Measurements from ENCODE around the gene RHOT2.

RHOT2 gene

GRCh38 chr16:702341-702740 is 34.4 kb downstream of the RHOT2 start:
- no peak for DNase-seq

- DNase-seq, result no peak
These were observed 35.5 kb downstream of the RHOT2 start for GRCh38 chr16:703406-703805.

- no peak for DNase-seq
These were observed 36.1 kb downstream of the RHOT2 start for GRCh38 chr16:704047-704446.

- no peak for DNase-seq
These were observed 36.8 kb downstream of the RHOT2 start for GRCh38 chr16:704552-705380.

GRCh38 chr16:705431-706188 is 37.7 kb downstream of the RHOT2 start, which contains the start of gene FBXL16:
FBXL16 (minus strand) TSS chr16:705801; CDS start chr16:697405, 8,396 bp downstream.
- no peak for DNase-seq

- DNase-seq, result no peak
These were observed 38.5 kb downstream of the RHOT2 start for GRCh38 chr16:706189-707061.

- DNase-seq, result no peak
These were observed 39.2 kb downstream of the RHOT2 start for GRCh38 chr16:707062-707538.

GRCh38 chr16:708019-708418 is 40.1 kb downstream of the RHOT2 start:
- DNase-seq, result no peak

- no peak for DNase-seq
These were observed 41.0 kb downstream of the RHOT2 start for GRCh38 chr16:708959-709358.

- DNase-seq, result peak; percentile 44
These were observed 41.9 kb downstream of the RHOT2 start for GRCh38 chr16:709566-710499.

- no peak for DNase-seq
These were observed 42.7 kb downstream of the RHOT2 start for GRCh38 chr16:710500-711075.

- no peak for DNase-seq
These were observed 43.2 kb downstream of the RHOT2 start for GRCh38 chr16:711084-711483.

GRCh38 chr16:711548-712320 is 43.8 kb downstream of the RHOT2 start:
- DNase-seq, result peak; percentile 85

GRCh38 chr16:712740-713250 is 44.9 kb downstream of the RHOT2 start:
- peak; percentile 82 for DNase-seq

GRCh38 chr16:714079-714478 is 46.1 kb downstream of the RHOT2 start:
- DNase-seq, result no peak

- peak; percentile 93 for DNase-seq
These were observed 46.9 kb downstream of the RHOT2 start, which contains the start of gene METRN for GRCh38 chr16:714558-715476. METRN (plus strand) TSS chr16:715118; CDS start chr16:715290, 172 bp downstream.

GRCh38 chr16:715477-716199 is 47.7 kb downstream of the RHOT2 start:
- no peak for DNase-seq

GRCh38 chr16:716200-716568 is 48.3 kb downstream of the RHOT2 start:
- no peak for DNase-seq

Data from activated CD4-positive, alpha-beta T cell treated with anti-CD3 and anti-CD28 coated beads for 48 hours (primary cell).